ENCODE results near the gene SBF1.
"Not testable (repeated sequence)": the region's sequence is repeated elsewhere in the genome, so short reads cannot be mapped to it uniquely, and the experiment has no call there.

Gene SBF1

DNA sequence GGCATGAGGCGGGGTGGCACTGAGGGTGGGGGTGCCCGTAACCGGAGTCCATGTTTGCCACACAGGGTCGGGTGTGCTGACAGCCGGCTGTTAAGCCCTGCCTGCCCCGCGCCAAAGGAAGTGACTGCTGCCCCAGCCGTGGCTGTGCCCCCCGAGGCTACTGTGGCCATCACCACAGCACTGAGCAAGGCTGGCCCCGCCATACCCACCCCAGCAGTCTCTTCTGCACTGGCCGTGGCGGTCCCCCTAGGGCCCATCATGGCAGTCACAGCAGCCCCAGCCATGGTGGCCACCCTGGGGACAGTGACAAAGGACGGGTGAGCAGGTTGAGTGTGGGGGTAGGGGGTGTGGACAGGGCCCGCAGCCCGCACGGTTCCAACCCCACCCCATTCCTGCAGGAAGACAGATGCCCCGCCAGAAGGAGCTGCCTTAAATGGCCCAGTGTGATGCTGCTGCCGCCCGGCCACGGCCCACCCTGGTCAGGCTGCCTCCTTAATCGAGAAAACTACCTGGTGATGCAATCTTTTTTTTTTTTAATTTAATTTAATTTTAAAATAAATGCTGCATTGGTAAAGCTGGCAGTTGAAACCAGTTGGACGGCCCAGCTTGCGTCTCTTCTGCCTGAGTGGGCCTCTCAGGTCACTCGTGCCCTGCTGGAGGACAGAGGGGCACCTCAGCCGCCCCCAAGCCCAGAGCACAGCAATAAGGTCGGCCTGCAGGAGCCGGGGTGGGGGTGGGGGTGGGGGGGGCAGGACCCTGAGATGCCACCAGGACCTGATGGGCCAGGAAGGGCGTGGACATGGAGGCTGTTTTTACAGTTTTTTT, 30.8 kb downstream of the SBF1 start:
- no peak for DNase-seq

- no peak for DNase-seq
Measured at GRCh38 chr22:50443197-50443596, 31.6 kb downstream of the SBF1 start.

- DNase-seq: no peak
Measured at GRCh38 chr22:50441428-50441993, 33.3 kb downstream of the SBF1 start.

- DNase-seq: peak; percentile 11
Measured at GRCh38 chr22:50440544-50441249, 34.1 kb downstream of the SBF1 start.

GRCh38 chr22:50439871-50440331, 34.9 kb downstream of the SBF1 start:
- DNase-seq: no peak

DNA sequence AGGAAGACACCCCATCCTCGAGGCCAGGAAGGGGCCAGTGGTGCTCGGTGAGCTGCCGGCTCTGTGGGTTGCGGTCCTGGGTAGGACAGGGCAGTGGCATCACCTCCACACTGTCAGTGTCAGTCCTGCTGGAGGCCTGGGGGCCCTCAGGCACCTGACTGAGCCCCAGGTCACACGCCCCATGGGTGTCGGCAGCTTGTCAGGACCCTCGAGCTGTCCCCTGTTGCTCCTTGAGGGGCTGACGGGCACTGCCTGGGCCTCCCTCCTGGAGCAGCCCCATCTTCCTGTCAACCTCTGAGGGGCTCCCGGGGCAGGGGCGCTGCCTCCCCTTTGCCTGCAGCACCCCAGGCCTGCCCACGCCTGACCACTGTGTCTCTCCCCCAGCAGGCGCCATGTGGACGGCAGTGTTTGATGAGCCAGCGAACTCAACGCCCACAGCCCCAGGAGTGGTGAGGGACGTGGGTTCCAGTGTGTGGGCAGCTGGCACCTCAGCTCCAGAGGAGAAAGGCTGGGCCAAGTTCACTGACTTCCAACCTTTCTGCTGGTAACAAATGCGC, 35.4 kb downstream of the SBF1 start:
- DNase-seq: peak; percentile 10

GRCh38 chr22:50438305-50439275, 36.2 kb downstream of the SBF1 start:
- peak; percentile 10 for DNase-seq

DNA sequence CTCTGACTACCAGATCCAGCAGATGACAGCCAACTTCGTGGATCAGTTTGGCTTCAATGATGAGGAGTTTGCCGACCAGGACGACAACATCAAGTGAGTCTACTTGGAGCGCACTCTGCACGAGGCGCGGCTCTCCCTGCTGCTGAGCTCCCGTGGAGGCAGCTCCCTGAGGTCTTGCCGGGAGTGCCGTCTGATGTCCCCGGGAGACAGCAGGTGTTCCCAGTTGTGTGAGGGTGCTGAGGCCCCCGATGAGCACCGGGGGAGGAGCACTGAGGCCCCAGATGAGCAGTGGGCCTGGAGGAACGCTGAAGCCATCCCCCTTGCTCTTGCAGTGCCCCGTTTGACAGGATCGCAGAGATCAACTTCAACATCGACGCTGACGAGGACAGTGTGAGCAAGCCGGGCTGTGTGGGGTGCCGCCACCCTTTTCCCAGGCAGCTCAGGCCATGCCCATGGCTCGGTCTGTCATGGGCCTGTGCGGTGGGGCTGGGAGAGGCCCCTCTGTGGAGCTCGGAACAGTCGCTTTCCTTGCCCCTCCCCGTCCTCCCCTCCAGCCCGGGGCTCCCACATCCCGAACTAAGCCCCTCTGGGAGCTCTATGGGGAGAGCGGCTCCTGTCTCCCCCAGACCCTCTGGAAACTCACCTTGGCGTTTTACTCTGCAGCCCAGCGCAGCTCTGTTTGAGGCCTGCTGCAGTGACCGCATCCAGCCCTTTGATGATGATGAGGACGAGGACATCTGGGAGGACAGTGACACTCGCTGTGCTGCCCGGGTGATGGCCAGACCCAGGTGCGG, 37.1 kb downstream of the SBF1 start:
- no peak for DNase-seq

DNA sequence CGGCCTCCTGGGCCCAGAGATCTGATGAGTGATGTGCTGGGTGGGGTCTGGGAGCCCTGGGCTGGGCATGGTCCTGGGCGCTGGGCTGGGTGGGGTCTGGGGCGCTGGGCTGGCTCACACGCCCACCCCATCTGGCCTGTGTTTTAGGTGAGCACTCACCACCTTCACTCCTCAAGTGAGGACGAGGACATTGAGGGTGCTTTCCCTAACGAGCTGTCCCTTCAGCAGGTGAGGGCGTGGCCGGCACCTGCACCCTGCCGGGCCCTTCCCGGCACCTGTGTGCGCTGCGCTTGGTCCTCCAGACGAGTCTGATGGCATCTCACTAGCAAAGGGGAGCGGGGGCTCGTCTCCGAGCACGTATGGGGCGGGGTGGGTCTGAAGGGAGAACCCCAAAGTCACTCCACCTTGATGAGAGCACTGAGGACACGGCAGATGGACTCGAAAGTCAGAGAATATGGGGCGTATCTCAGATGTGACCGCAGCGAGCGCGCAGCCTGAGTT, 37.9 kb downstream of the SBF1 start:
- DNase-seq: no peak

DNA sequence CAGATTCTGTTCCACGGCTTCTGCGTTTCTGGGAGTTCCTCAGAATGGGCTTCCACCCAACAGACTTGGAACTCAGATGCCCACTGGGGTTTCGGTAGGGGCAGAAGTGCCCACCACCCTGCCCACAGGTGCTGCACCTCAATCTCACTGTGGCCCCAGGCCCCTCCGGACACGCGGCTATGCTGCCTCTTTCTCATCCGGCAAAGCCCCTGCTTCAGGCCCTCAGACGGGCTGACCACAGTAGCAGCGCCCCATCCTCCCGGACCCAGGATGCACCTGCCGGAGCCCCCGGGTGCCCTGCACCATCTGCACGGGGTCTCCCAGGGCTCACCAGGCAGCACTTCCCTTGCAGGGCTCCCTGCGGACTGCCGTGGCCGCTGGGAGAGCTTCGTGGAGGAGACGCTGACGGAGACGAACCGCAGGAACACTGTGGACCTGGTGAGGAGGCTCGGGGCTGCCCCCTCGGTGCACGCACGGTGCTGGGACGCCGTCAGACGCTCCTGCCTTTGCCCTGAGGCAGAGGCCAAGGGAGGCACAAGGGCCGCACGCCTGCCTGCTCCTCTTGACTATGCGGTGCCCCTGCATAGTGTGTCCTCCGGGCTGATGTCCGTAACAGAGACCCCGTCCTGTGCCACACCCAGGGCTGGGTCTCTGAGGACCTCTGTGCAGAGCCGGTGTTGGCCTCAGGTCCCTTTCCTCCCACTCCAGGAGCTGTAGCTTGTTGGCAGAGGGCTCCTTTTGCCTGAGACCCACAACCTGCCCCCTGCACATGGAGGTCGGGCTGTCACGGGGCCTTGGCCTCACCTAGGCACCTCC, 38.6 kb downstream of the SBF1 start:
- DNase-seq: peak; percentile 10

DNA sequence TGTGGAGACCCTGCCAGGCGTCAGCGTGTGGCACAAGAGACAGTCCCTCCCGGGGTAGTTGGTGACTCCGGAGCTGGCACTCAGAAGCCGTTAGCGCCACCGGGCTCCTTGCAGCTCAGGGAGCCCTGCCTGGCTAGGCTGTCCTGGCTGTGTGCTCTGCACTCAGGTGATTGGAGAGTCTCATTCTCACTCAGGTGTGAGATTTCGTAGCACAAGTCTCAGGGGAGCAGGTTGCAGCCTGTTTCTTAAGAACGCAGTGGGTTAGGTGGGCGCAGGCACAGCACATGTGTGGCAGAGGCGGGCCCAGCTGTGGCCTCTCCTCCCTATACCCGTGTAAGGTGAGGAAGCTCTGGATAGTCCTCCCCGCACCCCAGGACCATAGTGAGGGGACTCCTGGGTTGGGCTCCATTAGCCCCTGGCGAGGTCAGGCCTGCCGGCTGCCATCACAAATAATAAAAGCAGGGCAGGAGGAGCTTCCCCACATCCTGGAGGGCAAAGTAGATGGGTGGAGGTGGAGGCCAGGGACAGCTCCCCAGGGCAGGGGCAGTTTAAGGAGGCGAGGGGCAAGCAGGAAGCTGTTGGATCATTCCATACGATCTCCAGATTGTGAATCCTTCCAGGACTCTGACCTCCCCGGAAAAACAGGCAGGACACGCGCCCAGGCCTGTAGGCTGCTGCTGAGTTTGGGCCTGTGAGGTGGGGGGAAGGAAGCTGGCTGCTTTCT, 39.4 kb downstream of the SBF1 start:
- no peak for DNase-seq

DNA sequence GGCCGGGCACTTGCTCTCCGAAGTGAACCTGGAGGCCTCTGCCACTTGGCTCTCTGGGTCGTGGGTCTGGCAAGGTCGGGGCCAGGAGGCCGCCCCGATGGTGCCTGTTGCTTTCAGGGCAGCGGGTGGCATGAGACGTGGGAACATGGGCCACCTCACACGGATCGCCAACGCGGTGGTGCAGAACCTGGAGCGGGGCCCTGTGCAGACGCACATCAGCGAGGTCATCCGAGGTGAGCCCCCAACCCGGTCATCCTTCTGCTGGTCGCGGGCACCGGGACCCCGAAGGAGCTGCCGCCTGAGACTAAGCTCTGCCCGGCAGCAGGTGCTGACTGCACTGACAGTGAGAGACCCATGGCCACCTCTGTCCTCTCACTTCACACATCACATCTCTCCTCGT, 40.0 kb downstream of the SBF1 start:
- no peak for DNase-seq

DNA sequence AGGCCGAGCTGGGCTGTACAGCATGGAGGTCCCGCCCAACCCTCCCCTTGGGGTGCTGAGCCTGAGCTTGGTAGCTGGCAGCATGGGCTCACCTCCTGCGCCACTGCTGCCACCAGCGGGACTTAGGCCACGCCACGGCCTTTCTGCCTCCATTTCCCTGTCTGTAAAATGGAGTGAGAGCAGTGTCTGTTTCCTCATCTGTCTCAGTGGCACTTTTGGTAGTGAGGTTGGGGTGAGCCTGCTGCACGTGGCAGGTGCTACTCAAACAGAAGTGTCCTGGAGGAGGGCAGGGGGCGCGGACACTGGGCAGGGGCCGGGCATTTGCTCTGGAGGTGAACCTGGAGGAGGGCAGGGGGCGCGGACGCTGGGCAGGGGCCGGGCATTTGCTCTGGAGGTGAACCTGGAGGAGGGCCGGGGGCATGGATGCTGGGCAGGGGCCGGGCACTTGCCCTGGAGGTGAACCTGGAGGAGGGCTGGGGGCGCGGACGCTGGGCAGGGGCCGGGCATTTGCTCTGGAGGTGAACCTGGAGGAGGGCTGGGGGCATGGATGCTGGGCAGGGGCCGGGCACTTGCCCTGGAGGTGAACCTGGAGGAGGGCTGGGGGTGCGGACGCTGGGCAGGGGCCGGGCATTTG, 41.8 kb downstream of the SBF1 start:
- not testable (repeated sequence) for DNase-seq

- no peak for DNase-seq
Measured at GRCh38 chr22:50432131-50432876, 42.5 kb downstream of the SBF1 start.

- no peak for DNase-seq
Measured at GRCh38 chr22:50425179-50425916, 49.5 kb downstream of the SBF1 start.

GRCh38 chr22:50423956-50424355, 50.9 kb downstream of the SBF1 start:
- no peak for DNase-seq

GRCh38 chr22:50422961-50423815, 51.6 kb downstream of the SBF1 start:
- DNase-seq: no peak
